OCI-LY3 (cell line): ENCODE measurements around the gene SYNPO2.

Source experiments
- H2AFZ ChIP-seq: fragments of 200-600, 300-600 bp; shearing (Covaris generic); 2 replicates; pipeline ENCODE4 v1.6.0; 2014; ENCODE audit warnings: antibody characterized with exemption, low read depth, low read length
- H3K27ac ChIP-seq: fragments of 200-600, 300-600 bp; sonication (generic); 2 replicates; pipeline ENCODE4 v1.5.1; 2014; ENCODE audit warnings: mild to moderate bottlenecking, low read length, moderate library complexity, mixed read lengths
- H3K27me3 ChIP-seq: fragments of 200-600, 300-600 bp; sonication (generic); 2 replicates; pipeline ENCODE4 v1.6.1; 2014; ENCODE audit warnings: low read depth, low read length, mixed read lengths
- H3K36me3 ChIP-seq: fragments of 200-600, 300-600 bp; sonication (generic); replicated peaks from 2 replicates; pipeline ENCODE3; 2014; ENCODE audit warnings: low read depth, low read length, mixed read lengths
- H3K4me1 ChIP-seq: fragments of 300-600, 200-600 bp; sonication (generic); 2 replicates; pipeline ENCODE4 v1.6.1; 2014; ENCODE audit warnings: low read length, mixed read lengths
- H3K4me2 ChIP-seq: fragments of 200-600, 300-600 bp; sonication (generic); 2 replicates; pipeline ENCODE4 v1.6.1; 2014; ENCODE audit warnings: low read length, mixed read lengths
- H3K4me3 ChIP-seq: fragments of 300-600, 200-600 bp; sonication (generic); 2 replicates; pipeline ENCODE4 v1.5.1; 2014; ENCODE audit warnings: antibody characterized with exemption, mild to moderate bottlenecking, low read length, moderate library complexity
- H3K79me2 ChIP-seq: fragments of 300-600, 200-600 bp; shearing (Covaris generic); 2 replicates; pipeline ENCODE4 v1.6.1; 2014; ENCODE audit warnings: mild to moderate bottlenecking, low read length, mixed read lengths
- H3K9ac ChIP-seq: fragments of 300-600, 200-600 bp; shearing (Covaris generic); 2 replicates; pipeline ENCODE4 v1.6.0; 2014; ENCODE audit warnings: mild to moderate bottlenecking, low read length, moderate library complexity
- H3K9me3 ChIP-seq: fragments of 200-600, 300-600 bp; shearing (Covaris generic); 2 replicates; pipeline ENCODE4 v1.6.1; 2014; ENCODE audit warnings: low read length, mixed read lengths; ENCODE audit not compliant: insufficient read depth
- H4K20me1 ChIP-seq: fragments of 200-600, 300-600 bp; sonication (generic); 2 replicates; pipeline ENCODE4 v1.6.1; 2016; ENCODE audit warnings: low read length, mixed read lengths; ENCODE audit not compliant: insufficient read depth
- EZH2phosphoT487 ChIP-seq: fragments of 200-600 bp; shearing (Covaris generic); IDR thresholded peaks from 2 replicates; pipeline ENCODE4 v1.6.1; 2018; ENCODE audit warnings: antibody characterized with exemption, mixed run types, low read depth
- TF ChIP-seq, protein P1 (sequence below): fragments of 200-600, 300-600 bp; sonication (generic); IDR thresholded peaks from 2 replicates; pipeline ENCODE4 v1.5.1; 2014; ENCODE audit warnings: antibody characterized with exemption, low read length, low read depth

Gene SYNPO2, protein sequence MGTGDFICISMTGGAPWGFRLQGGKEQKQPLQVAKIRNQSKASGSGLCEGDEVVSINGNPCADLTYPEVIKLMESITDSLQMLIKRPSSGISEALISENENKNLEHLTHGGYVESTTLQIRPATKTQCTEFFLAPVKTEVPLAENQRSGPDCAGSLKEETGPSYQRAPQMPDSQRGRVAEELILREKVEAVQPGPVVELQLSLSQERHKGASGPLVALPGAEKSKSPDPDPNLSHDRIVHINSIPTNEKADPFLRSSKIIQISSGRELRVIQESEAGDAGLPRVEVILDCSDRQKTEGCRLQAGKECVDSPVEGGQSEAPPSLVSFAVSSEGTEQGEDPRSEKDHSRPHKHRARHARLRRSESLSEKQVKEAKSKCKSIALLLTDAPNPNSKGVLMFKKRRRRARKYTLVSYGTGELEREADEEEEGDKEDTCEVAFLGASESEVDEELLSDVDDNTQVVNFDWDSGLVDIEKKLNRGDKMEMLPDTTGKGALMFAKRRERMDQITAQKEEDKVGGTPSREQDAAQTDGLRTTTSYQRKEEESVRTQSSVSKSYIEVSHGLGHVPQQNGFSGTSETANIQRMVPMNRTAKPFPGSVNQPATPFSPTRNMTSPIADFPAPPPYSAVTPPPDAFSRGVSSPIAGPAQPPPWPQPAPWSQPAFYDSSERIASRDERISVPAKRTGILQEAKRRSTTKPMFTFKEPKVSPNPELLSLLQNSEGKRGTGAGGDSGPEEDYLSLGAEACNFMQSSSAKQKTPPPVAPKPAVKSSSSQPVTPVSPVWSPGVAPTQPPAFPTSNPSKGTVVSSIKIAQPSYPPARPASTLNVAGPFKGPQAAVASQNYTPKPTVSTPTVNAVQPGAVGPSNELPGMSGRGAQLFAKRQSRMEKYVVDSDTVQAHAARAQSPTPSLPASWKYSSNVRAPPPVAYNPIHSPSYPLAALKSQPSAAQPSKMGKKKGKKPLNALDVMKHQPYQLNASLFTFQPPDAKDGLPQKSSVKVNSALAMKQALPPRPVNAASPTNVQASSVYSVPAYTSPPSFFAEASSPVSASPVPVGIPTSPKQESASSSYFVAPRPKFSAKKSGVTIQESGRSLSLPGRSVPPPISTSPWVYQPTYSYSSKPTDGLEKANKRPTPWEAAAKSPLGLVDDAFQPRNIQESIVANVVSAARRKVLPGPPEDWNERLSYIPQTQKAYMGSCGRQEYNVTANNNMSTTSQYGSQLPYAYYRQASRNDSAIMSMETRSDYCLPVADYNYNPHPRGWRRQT

GRCh38 chr4:118888666-118889311 lies at the start of gene SYNPO2:
TSS of gene SYNPO2 (plus strand) at chr4:118888854. CDS start at chr4:118889037, 183 bp downstream.
- Histone ChIP-seq H3K27me3 (peaks cover 8% of the 10 kb centered on the region; the same call in 1 of the 2 replicates), H2AFZ (peak within 1 kb of the TSS; percentile 82), H3K9me3 (no peaks in the 10 kb centered on the region), H3K4me2 (peak within 1 kb of the TSS; percentile 98), H3K4me1 (peaks cover 18% of the 10 kb centered on the region), H3K79me2 (no peaks in the 10 kb centered on the region), H3K27ac (no peak within 1 kb of the TSS), H3K9ac (peak within 1 kb of the TSS; percentile 29), H3K4me3 (peak within 1 kb of the TSS; percentile 82), H4K20me1 (no peaks in the 10 kb centered on the region), H3K36me3 (no peaks in the 10 kb centered on the region)
- no peak for TF ChIP-seq EZH2phosphoT487
- TF ChIP-seq, protein P1, sequence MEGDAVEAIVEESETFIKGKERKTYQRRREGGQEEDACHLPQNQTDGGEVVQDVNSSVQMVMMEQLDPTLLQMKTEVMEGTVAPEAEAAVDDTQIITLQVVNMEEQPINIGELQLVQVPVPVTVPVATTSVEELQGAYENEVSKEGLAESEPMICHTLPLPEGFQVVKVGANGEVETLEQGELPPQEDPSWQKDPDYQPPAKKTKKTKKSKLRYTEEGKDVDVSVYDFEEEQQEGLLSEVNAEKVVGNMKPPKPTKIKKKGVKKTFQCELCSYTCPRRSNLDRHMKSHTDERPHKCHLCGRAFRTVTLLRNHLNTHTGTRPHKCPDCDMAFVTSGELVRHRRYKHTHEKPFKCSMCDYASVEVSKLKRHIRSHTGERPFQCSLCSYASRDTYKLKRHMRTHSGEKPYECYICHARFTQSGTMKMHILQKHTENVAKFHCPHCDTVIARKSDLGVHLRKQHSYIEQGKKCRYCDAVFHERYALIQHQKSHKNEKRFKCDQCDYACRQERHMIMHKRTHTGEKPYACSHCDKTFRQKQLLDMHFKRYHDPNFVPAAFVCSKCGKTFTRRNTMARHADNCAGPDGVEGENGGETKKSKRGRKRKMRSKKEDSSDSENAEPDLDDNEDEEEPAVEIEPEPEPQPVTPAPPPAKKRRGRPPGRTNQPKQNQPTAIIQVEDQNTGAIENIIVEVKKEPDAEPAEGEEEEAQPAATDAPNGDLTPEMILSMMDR, result no peak

DNA sequence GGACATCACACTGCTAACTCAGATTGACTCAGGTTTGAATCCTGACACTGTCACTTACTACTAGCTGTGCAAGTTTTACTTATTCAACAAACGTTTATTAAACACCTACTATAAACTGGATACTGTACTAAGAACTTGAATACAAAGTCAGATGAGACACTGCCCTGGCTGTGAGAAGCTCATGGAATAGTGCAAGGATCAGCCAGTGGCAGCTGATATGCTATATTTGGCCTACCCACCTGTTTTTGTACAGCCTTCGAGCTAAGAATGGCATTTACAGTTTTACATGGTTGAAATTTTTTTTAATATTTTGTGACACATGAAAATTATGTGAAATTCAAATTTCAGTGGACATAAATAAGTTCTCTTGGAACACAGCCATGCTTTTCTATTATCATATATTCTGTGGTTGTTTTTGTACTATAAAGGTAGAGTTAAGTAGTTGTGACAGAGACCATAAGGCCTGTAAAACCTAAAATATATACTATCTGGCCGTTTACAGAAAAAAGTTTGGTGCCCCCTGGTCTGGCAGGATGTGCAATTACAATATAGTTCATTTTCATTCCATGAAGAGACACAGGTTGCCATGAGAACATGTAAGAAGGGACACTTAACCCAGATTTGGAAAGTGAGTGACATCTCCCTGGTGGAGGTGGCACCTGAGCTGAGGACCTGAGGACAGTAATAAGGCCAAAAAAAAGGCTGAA lies 49.3 kb upstream of the SYNPO2 start:
- H2AFZ ChIP-seq, result no peak overlapping the region
- TF ChIP-seq EZH2phosphoT487, result no peak
- TF ChIP-seq, protein P1, result no peak
- H3K4me3 ChIP-seq, result no peak overlapping the region
- H4K20me1 ChIP-seq, result no peaks in the 10 kb centered on the region
- peaks cover 10% of the 10 kb centered on the region for H3K4me1 ChIP-seq
- peaks cover 15% of the 10 kb centered on the region for H3K79me2 ChIP-seq
- no peak overlapping the region for H3K9ac ChIP-seq
- no peaks in the 10 kb centered on the region for H3K9me3 ChIP-seq
- no peak overlapping the region for H3K4me2 ChIP-seq
- no peaks in the 10 kb centered on the region for H3K27me3 ChIP-seq
- H3K27ac ChIP-seq, result no peak overlapping the region
- H3K36me3 ChIP-seq, result no peaks in the 10 kb centered on the region

GRCh38 chr4:118842055-118842454 lies 46.6 kb upstream of the SYNPO2 start:
- Histone ChIP-seq H4K20me1 (no peaks in the 10 kb centered on the region), H3K27ac (no peak overlapping the region), H3K9me3 (no peaks in the 10 kb centered on the region), H3K4me2 (no peak overlapping the region), H3K79me2 (no peaks in the 10 kb centered on the region), H3K4me3 (no peak overlapping the region), H2AFZ (no peak overlapping the region), H3K9ac (no peak overlapping the region), H3K36me3 (no peaks in the 10 kb centered on the region), H3K27me3 (peaks cover 2% of the 10 kb centered on the region; the same call in 1 of the 2 replicates), H3K4me1 (peaks cover under 1% of the 10 kb centered on the region)
- no peak for TF ChIP-seq EZH2phosphoT487
- TF ChIP-seq, protein P1, result no peak
